Activated B cell treated with CpG ODN at 0.5 μM for 24 hours (primary cell): ENCODE measurements around the gene ZNF384. TPM values are rescaled to one million over a fixed set of nuclear protein-coding genes. Genes with fewer than 3 reads are reported as not detected.

Experiments used
- ATAC-seq: fragments of 200-7000 bp; cut with Tn5 transposase; one replicate; pipeline ENCODE4 v1.10.0; 2021; ENCODE audit warnings: low read depth, mild to moderate bottlenecking, moderate library complexity
- CTCF ChIA-PET: fragments of 350-600 bp; sonication (Branson Sonifier 250); formaldehyde crosslinking; loops from one replicate; lab custom pipeline; 2021; ENCODE audit warnings: antibody characterized with exemption; lab: Charles Lee
- POLR2A ChIA-PET: fragments of 350-600 bp; sonication (Branson Sonifier 250); formaldehyde crosslinking; loops from one replicate; lab custom pipeline; 2021; ENCODE audit warnings: antibody characterized with exemption; lab: Charles Lee
- DNase-seq: peaks from one replicate; pipeline ENCODE4 v3.0.0; 2022
- H3K27ac Mint-ChIP-seq: one replicate; pipeline ENCODE4 v1.8.0; 2020; ENCODE audit warnings: mixed read lengths
- H3K27me3 Mint-ChIP-seq: one replicate; pipeline ENCODE4 v1.8.0; 2021; ENCODE audit warnings: mixed read lengths
- H3K36me3 Mint-ChIP-seq: one replicate; pipeline ENCODE4 v1.8.0; 2021; ENCODE audit warnings: low read depth, mixed read lengths
- H3K4me1 Mint-ChIP-seq: one replicate; pipeline ENCODE4 v1.8.0; 2021; ENCODE audit warnings: mixed read lengths
- H3K4me3 Mint-ChIP-seq: one replicate; pipeline ENCODE4 v1.8.0; 2020; ENCODE audit warnings: mild to moderate bottlenecking, mixed read lengths
- H3K9me3 Mint-ChIP-seq: one replicate; pipeline ENCODE4 v1.8.0; 2020; ENCODE audit warnings: mixed read lengths
- intact Hi-C: fragments of 100-400 bp; cut with micrococcal nuclease; formaldehyde crosslinking; loops from one replicate; pipeline ENCODE4 v1.15.1; 2024
- total RNA-seq: library from RNA; stranded (reverse); gene quantifications from 2 replicates; pipeline ENCODE4 v1.2.3, GENCODE V29; 2022
- TF ChIP-seq, protein P1 (sequence below): fragments of 200-600 bp; IDR thresholded peaks from one replicate; pipeline ENCODE4 v1.8.0; 2022; ENCODE audit warnings: antibody characterized with exemption, mild to moderate bottlenecking

The ZNF384 gene
- total RNA-seq, 1 donor from 2014 or later = 98.6 TPM

DNA sequence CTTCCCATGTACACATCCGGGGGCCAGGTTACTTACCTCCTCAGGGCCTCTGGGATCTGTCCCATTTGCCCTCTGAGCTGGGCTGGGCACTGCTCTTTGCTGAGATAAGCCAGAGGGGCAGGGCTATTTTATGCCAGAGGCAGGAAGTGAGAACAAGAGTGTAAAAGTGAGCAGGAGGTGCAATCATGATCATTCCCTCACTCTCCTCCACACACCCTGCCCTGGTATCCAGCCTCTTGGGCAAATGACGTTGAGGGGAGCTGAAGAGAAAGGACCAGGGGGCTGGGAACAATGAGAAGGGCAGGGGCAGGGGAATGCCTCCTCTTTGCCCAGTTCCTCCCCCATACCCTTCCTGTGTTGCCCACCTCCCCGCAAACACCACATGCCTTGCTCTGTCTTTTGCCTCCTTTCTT lies 57.6 kb downstream of the ZNF384 start:
- DNase-seq (no peak), ATAC-seq (no peak)
- ChIA-PET POLR2A (interaction anchor here (0.6 to 9.2 kb wide), 16 partner anchors 9 to 516 kb away, joined by 3 to 126 read pairs (median 4); partner anchors contain the start of genes ACRBP, CDCA3, CHD4 and MLF2), CTCF (interaction anchor here (1.0 to 1.5 kb wide), 4 partner anchors 11 to 15 kb away, joined by 3 to 5 read pairs (median 4); no protein-coding TSS in a partner anchor)
- Mint-ChIP-seq H3K36me3 (peaks cover 20% of the 10 kb centered on the region), H3K4me1 (peaks cover 85% of the 10 kb centered on the region), H3K27ac (peak overlapping the region; percentile 98), H3K4me3 (peak overlapping the region; percentile 86), H3K9me3 (no peaks in the 10 kb centered on the region), H3K27me3 (no peaks in the 10 kb centered on the region)
- TF ChIP-seq, protein P1, sequence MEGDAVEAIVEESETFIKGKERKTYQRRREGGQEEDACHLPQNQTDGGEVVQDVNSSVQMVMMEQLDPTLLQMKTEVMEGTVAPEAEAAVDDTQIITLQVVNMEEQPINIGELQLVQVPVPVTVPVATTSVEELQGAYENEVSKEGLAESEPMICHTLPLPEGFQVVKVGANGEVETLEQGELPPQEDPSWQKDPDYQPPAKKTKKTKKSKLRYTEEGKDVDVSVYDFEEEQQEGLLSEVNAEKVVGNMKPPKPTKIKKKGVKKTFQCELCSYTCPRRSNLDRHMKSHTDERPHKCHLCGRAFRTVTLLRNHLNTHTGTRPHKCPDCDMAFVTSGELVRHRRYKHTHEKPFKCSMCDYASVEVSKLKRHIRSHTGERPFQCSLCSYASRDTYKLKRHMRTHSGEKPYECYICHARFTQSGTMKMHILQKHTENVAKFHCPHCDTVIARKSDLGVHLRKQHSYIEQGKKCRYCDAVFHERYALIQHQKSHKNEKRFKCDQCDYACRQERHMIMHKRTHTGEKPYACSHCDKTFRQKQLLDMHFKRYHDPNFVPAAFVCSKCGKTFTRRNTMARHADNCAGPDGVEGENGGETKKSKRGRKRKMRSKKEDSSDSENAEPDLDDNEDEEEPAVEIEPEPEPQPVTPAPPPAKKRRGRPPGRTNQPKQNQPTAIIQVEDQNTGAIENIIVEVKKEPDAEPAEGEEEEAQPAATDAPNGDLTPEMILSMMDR = no peak
- intact Hi-C loops = loop anchor here (10.0 kb wide), 1 partner anchor 323 kb away; the partner anchor contains the start of gene PTPN6

DNA sequence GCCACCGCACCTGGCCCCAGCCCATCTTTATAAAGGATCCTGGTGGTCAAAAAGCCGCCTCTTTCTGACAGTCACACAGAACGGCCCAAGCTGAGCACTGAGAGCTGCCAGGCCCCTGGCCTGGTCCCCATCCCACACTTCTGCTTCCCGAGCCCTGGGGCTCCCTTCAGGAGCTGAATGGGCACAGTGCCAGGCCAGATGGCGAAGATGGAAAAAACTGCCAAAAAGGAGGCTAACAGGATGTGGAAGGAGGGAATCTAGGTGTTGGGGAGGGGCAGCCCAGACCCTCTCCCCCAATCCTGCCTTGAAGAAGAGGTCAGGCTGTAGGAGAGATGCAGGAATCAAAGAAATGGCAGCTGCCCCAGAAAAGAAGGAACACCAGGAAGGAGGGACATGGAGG lies 58.4 kb downstream of the ZNF384 start:
- peaks cover 82% of the 10 kb centered on the region for H3K4me1 Mint-ChIP-seq
- intact Hi-C loops = loop anchor here (10.0 kb wide), 1 partner anchor 324 kb away; the partner anchor contains the start of gene PTPN6
- CTCF ChIA-PET = interaction anchor here (0.6 to 1.5 kb wide), 2 partner anchors 10 to 193 kb away, joined by 4 to 5 read pairs; no protein-coding TSS in a partner anchor

DNA sequence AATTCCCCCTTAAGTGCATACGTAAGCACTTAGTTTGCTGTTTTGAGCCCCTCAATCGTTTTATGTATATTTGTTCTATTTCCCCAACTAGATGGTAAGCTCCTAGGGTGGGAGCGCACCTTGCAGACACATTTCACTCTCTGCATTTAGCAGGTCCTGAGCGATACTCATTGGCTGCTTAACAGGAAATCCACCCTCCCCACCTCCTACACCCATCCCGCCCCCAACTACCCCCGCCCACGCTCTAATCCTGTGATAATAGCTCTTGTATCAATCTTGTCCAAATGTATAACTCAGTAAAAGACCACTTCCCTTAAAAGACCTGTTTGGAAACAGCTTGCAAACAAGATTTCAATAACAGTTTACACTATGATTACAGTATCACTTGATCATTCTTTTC lies 61.6 kb downstream of the ZNF384 start:
- no peaks in the 10 kb centered on the region for H3K27me3 Mint-ChIP-seq
- H3K27ac Mint-ChIP-seq = peak overlapping the region; percentile 85
- no peaks in the 10 kb centered on the region for H3K9me3 Mint-ChIP-seq
- H3K36me3 Mint-ChIP-seq = peaks cover 42% of the 10 kb centered on the region
- CTCF ChIA-PET = interaction anchor here (1.1 to 3.1 kb wide), 2 partner anchors 57 to 62 kb away, joined by 4 to 8 read pairs; partner anchors contain the start of gene ZNF384
- TF ChIP-seq, protein P1 = no peak
- intact Hi-C loops = loop anchor here (1.0 kb wide), 1 partner anchor 8 kb away; the partner anchor contains the start of gene LPAR5
- DNase-seq (no peak), ATAC-seq (peak; percentile 37)
- H3K4me1 Mint-ChIP-seq = peaks cover 60% of the 10 kb centered on the region
- peak overlapping the region; percentile 81 for H3K4me3 Mint-ChIP-seq
- POLR2A ChIA-PET = interaction anchor here (0.6 to 11.1 kb wide), 13 partner anchors 6 to 181 kb away, joined by 3 to 126 read pairs (median 7); partner anchors contain the start of genes COPS7A, LPAR5 and ZNF384

More for the DNA sequence above, 58.4 kb downstream of the ZNF384 start:
- no peak for DNase-seq
- TF ChIP-seq, protein P1 = no peak
- ATAC-seq = no peak
- H3K9me3 Mint-ChIP-seq = no peaks in the 10 kb centered on the region
- no peaks in the 10 kb centered on the region for H3K27me3 Mint-ChIP-seq
- H3K27ac Mint-ChIP-seq = peak overlapping the region; percentile 98
- H3K36me3 Mint-ChIP-seq = peaks cover 24% of the 10 kb centered on the region
- H3K4me3 Mint-ChIP-seq = peak overlapping the region; percentile 86
- POLR2A ChIA-PET = interaction anchor here (0.5 to 9.2 kb wide), 7 partner anchors 8 to 59 kb away, joined by 3 to 126 read pairs (median 31); partner anchors contain the start of genes CHD4 and ZNF384

DNA sequence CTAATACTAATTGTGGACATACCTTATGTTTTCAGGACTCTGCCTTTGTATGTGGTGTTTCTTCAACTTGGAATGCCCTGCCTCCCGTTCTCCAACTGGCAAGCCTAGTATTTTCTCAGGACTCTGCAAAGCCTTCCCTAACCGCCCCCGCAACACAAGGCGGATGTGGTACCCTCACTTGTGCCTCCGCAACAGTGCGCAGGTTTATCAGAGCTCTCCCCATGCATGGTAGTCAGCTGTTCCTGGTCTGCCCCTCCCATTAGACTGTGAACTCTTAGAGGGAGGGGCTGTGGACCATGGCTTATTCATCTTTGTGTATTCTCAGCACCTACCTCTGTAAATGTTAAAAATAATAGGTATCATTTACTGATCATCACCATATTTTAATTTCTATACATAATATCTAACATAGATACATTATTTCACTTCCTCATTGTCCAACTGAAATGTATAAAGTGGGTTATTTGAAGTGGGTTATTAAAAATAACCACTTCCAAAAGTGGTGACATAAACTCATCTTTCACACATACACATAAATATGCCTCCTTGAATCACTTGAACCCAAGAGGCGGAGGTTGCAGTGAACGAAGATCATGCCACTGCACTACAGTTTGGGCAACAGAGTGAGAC lies 62.4 kb downstream of the ZNF384 start:
- H3K27ac Mint-ChIP-seq = peak overlapping the region; percentile 85
- POLR2A ChIA-PET = interaction anchor here (0.6 to 11.1 kb wide), 8 partner anchors 7 to 180 kb away, joined by 3 to 126 read pairs (median 7); partner anchors contain the start of genes COPS7A and LPAR5
- peaks cover 39% of the 10 kb centered on the region for H3K36me3 Mint-ChIP-seq
- no peaks in the 10 kb centered on the region for H3K9me3 Mint-ChIP-seq
- CTCF ChIA-PET = interaction anchor here (1.1 to 3.1 kb wide), 2 partner anchors 58 to 63 kb away, joined by 4 to 8 read pairs; partner anchors contain the start of gene ZNF384
- H3K27me3 Mint-ChIP-seq = no peaks in the 10 kb centered on the region
- TF ChIP-seq, protein P1 = no peak
- ATAC-seq (peak; percentile 58), DNase-seq (no peak)
- peaks cover 52% of the 10 kb centered on the region for H3K4me1 Mint-ChIP-seq
- intact Hi-C loops = loop anchor here (1.0 kb wide), 1 partner anchor 9 kb away; the partner anchor contains the start of gene LPAR5
- peak overlapping the region; percentile 24 for H3K4me3 Mint-ChIP-seq
